GM12875 (cell line): Measurements from ENCODE around the gene ZNF444.
"Not testable (repeated sequence)": the region's sequence is repeated elsewhere in the genome, so short reads cannot be mapped to it uniquely, and the experiment has no call there.

Experiments used
- H3K4me3 ChIP-seq: one replicate; pipeline ENCODE4 v1.5.1; 2011; ENCODE audit warnings: low read depth, low read length, control low read depth
- TF ChIP-seq, protein P1 (sequence below): IDR thresholded peaks from 2 replicates; pipeline ENCODE4 v1.5.1; 2011; ENCODE audit warnings: low read depth, mild to moderate bottlenecking, control low read depth, inconsistent platforms, low read length, moderate library complexity, borderline replicate concordance; ENCODE audit not compliant: insufficient read depth

The ZNF444 gene

DNA sequence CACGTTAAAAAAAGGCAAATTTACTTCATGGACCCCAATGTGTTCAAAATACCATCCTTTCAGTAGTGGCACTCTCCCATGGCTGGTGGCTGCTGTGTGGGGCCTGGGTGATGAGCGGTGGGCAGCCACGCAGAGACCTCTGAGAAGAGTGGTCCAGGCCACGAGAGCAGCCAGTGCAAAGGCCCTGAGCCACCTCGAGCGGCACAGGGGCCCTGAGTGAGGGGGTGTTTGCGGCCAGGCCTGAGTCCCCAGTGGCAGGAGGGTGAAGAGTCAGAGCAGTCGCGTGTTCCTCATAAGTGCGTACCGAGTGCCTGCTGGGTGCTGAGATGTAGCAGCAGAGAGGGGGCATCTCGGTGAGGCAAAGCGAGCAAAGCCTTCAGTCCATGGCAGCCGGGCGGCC is 7.0 kb downstream of the ZNF444 start:
- TF ChIP-seq, protein P1, sequence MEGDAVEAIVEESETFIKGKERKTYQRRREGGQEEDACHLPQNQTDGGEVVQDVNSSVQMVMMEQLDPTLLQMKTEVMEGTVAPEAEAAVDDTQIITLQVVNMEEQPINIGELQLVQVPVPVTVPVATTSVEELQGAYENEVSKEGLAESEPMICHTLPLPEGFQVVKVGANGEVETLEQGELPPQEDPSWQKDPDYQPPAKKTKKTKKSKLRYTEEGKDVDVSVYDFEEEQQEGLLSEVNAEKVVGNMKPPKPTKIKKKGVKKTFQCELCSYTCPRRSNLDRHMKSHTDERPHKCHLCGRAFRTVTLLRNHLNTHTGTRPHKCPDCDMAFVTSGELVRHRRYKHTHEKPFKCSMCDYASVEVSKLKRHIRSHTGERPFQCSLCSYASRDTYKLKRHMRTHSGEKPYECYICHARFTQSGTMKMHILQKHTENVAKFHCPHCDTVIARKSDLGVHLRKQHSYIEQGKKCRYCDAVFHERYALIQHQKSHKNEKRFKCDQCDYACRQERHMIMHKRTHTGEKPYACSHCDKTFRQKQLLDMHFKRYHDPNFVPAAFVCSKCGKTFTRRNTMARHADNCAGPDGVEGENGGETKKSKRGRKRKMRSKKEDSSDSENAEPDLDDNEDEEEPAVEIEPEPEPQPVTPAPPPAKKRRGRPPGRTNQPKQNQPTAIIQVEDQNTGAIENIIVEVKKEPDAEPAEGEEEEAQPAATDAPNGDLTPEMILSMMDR, result no peak
- no peak overlapping the region for H3K4me3 ChIP-seq

DNA sequence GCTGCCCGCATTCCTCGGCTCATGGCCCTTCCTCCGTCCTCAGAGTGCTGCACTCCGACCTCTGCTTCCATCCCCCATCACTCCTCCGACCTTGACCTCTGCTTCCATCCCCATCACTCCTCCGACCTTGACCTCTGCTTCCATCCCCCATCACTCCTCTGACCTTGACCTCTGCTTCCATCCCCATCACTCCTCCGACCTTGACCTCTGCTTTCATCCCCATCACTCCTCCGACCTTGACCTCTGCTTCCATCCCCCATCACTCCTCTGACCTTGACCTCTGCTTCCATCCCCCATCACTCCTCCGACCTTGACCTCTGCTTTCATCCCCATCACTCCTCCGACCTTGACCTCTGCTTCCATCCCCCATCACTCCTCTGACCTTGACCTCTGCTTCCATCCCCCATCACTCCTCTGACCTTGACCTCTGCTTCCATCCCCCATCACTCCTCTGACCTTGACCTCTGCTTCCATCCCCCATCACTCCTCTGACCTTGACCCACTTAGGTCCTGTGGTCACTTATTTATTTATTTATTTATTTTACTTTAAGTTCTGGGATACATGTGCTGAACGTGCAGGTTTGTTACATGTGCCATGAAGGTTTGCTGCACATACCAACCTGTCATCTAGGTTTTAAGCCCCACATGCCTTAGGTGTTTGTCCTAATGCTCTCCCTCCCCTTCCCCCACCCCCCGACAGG is 8.0 kb downstream of the ZNF444 start:
- not testable (repeated sequence) for H3K4me3 ChIP-seq

DNA sequence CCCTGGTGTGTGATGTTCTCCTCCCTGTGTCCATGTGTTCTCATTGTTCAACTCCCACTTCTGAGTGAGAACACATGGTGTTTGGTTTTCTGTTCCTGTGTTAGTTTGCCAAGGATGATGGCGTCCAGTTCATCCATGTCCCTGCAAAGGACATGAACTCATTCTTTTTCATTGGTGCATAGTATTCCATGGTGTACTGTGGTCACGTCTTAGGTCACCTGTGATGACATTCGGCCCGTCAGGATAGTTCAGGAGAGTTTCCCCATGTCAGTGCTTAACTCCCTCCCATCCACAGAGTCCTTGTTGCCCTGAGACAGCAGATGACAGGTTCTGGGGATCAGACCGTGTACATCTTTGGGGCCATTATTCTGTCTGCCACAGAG is 8.6 kb downstream of the ZNF444 start:
- TF ChIP-seq, protein P1, result no peak
- H3K4me3 ChIP-seq, result no peak overlapping the region

DNA sequence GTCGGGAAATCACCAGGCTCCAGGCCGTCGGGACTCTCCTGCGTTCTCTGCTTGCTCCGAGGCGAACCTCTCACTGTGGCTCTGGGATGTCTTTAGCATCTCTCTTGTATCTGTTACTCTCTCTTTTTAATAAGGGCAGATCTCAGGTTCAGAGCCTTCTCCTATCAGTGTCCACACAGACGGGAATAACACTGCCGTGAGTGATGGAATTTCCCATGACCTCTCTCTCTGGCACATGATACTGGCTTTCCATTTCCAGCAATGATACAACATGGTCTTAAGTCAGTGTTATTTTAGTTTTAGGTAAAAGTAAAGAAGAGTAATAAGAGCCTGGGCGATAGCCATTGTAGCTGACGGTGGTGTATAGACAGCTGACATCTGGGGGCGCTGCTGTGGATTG is 9.3 kb downstream of the ZNF444 start:
- no peak overlapping the region for H3K4me3 ChIP-seq
- TF ChIP-seq, protein P1, result no peak

DNA sequence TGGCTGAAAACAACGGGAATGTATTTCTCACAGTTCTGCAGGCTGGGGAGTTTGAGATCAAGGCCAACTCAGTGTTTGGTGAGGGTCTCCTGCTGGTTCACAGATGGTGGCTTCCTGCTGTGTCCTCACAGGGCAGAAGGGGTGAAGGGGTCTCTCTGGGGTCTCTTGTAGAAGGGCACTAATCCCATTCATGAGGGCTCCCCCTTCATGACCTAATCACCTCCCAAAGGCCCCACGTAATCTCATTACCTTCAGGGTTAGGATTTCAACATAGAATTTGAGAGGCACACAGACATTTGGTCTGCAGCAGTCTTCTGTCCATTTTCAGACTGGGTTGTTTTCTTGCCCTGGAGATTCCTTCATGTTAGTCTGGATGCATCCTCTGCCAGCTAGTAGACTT is 11.6 kb downstream of the ZNF444 start:
- H3K4me3 ChIP-seq, result no peak overlapping the region
- TF ChIP-seq, protein P1, result no peak

DNA sequence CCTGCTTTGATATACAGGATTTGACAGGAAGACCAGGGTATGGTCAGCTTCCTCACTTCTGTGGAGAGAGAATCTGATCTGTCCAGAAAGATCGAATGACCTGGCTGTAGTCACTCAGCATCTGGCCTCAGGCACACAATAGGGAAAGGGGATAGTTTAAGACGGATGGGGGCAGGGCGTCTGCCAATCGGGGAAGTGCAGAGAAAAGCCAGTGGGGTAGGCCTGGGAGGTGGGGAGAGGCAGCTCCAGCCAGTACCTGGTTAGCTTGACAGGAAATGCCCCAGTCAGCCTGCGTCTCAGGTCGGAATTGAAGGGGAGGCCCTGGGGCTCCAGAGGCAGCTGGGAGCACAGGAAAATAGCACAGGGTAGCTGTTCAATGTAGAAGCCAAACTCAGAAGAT is 12.4 kb downstream of the ZNF444 start:
- TF ChIP-seq, protein P1, result no peak
- no peak overlapping the region for H3K4me3 ChIP-seq

DNA sequence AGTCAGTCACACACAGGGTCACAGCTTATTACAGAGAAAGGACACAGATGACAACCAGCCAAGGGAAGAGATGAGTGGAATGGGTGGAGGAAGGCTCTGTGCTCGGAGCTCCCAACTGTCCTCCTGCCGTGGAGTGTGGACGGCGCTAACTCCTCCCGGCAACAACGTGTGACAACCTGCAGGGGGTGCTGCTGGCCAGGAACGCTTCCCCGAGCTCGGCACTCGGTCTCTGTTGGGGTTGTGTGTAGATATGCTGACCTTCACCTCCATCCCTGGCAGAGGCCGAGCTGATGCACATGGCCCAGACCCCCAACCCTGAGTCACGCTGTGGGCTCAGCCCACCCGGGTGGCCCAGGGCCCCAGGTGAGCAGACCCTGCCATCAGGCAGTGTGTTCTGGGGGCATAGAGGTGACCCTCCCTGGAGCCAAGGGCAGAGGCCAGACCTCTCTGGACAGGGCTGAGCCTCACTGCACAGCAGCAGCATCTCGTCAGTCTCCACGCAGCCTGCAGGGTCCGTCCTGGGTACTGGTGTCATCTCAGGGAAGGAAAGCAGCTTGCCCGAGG is 14.1 kb downstream of the ZNF444 start:
- TF ChIP-seq, protein P1, result peak; percentile 33; the same call in 1 of the 2 replicates
- no peak overlapping the region for H3K4me3 ChIP-seq
